WTC11 (cell line): ENCODE data around the gene STK32A. TPM values are rescaled to one million over a fixed set of nuclear protein-coding genes. Genes with fewer than 3 reads are reported as not detected.
A peak's percentile ranks its signal among the peaks of the same experiment; 100 is the strongest.

Source experiments
- ATAC-seq: fragments of 200-7000 bp; cut with Tn5 transposase; 2 replicates; pipeline ENCODE4 v1.10.0; 2021; ENCODE audit warnings: mild to moderate bottlenecking, moderate library complexity
- CTCF ChIA-PET: fragments of 300-600 bp; sonication (Branson Sonifier 250); formaldehyde crosslinking; loops from one replicate; lab custom pipeline; 2021; ENCODE audit warnings: antibody characterized with exemption; lab: Charles Lee
- POLR2A ChIA-PET: fragments of 350-600 bp; sonication (Branson Sonifier 250); formaldehyde crosslinking; loops from one replicate; lab custom pipeline; 2021; ENCODE audit warnings: antibody characterized with exemption; lab: Charles Lee
- DNase-seq: peaks from one replicate; pipeline ENCODE4 v3.0.0; 2021; ENCODE audit warnings: low spot score
- H3K27ac Mint-ChIP-seq: 2 replicates; pipeline ENCODE4 v1.8.0; 2021; ENCODE audit warnings: mixed read lengths
- H3K27me3 Mint-ChIP-seq: 2 replicates; pipeline ENCODE4 v1.8.0; 2021; ENCODE audit warnings: low read depth, mild to moderate bottlenecking, moderate library complexity, mixed read lengths
- H3K36me3 Mint-ChIP-seq: 2 replicates; pipeline ENCODE4 v1.8.0; 2021; ENCODE audit warnings: mixed read lengths
- H3K4me1 Mint-ChIP-seq: 2 replicates; pipeline ENCODE4 v1.8.0; 2022; ENCODE audit warnings: mixed read lengths
- H3K4me3 Mint-ChIP-seq: 2 replicates; pipeline ENCODE4 v1.8.0; 2021; ENCODE audit warnings: mild to moderate bottlenecking, moderate library complexity, mixed read lengths
- H3K9me3 Mint-ChIP-seq: 2 replicates; pipeline ENCODE4 v1.8.0; 2021; ENCODE audit warnings: mixed read lengths
- CBFB ChIP-seq: sonication (generic); formaldehyde crosslinking; IDR thresholded peaks from 2 replicates; pipeline ENCODE4 v1.8.1; 2022; ENCODE audit warnings: mild to moderate bottlenecking, low read depth, missing genetic modification reagents
- ESRRA ChIP-seq: sonication (generic); formaldehyde crosslinking; IDR thresholded peaks from 2 replicates; pipeline ENCODE4 v1.8.1; 2022; ENCODE audit warnings: mild to moderate bottlenecking, missing genetic modification reagents, borderline replicate concordance
- ETV6 ChIP-seq: sonication (generic); formaldehyde crosslinking; IDR thresholded peaks from 2 replicates; pipeline ENCODE4 v1.8.1; 2022; ENCODE audit warnings: mild to moderate bottlenecking, missing genetic modification reagents
- FOXK1 ChIP-seq: sonication (generic); formaldehyde crosslinking; IDR thresholded peaks from 2 replicates; pipeline ENCODE4 v1.8.0; 2022; ENCODE audit warnings: mild to moderate bottlenecking, moderate library complexity, missing genetic modification reagents
- GABPB1 ChIP-seq: sonication (generic); formaldehyde crosslinking; IDR thresholded peaks from 2 replicates; pipeline ENCODE4 v1.8.1; 2023; ENCODE audit warnings: mild to moderate bottlenecking, missing genetic modification reagents
- JAZF1 ChIP-seq: fragments of 250-450 bp; sonication (Bioruptor Pico); IDR thresholded peaks from 2 replicates; pipeline ENCODE4 v1.9.0; 2021; ENCODE audit warnings: moderate library complexity, mild to moderate bottlenecking, inconsistent platforms
- NFYB ChIP-seq: sonication (generic); formaldehyde crosslinking; conservative IDR thresholded peaks from 2 replicates; pipeline ENCODE4 v1.8.0; 2022; ENCODE audit warnings: low read depth, missing genetic modification reagents
- NR2C2 ChIP-seq: sonication (generic); formaldehyde crosslinking; IDR thresholded peaks from 2 replicates; pipeline ENCODE4 v1.8.0; 2022; ENCODE audit warnings: mild to moderate bottlenecking, missing genetic modification reagents
- NR3C1 ChIP-seq: sonication (generic); formaldehyde crosslinking; conservative IDR thresholded peaks from 2 replicates; pipeline ENCODE4 v1.8.1; 2023; ENCODE audit warnings: low read depth, mild to moderate bottlenecking, missing genetic modification reagents
- PRRX2 ChIP-seq: fragments of 250-450 bp; sonication (Bioruptor Pico); IDR thresholded peaks from 2 replicates; pipeline ENCODE4 v1.8.0; 2021; ENCODE audit warnings: mild to moderate bottlenecking
- RELA ChIP-seq: sonication (generic); formaldehyde crosslinking; IDR thresholded peaks from 2 replicates; pipeline ENCODE4 v1.8.1; 2022; ENCODE audit warnings: missing genetic modification reagents, mild to moderate bottlenecking, borderline replicate concordance
- ZNF219 ChIP-seq: sonication (generic); formaldehyde crosslinking; IDR thresholded peaks from 2 replicates; pipeline ENCODE4 v1.8.0; 2023; ENCODE audit warnings: missing genetic modification reagents, mild to moderate bottlenecking, borderline replicate concordance
- ZNF317 ChIP-seq: sonication (generic); formaldehyde crosslinking; IDR thresholded peaks from 2 replicates; pipeline ENCODE4 v1.8.1; 2023; ENCODE audit warnings: low read depth, mild to moderate bottlenecking, moderate library complexity, missing genetic modification reagents, borderline replicate concordance
- total RNA-seq: library from RNA; stranded (reverse); gene quantifications from 3 replicates; pipeline ENCODE4 v1.2.3, GENCODE V29; 2021
- TF ChIP-seq, protein P1 (sequence below): fragments of 250-450 bp; sonication (Bioruptor Pico); IDR thresholded peaks from 2 replicates; pipeline ENCODE4 v1.9.0; 2021; ENCODE audit warnings: mild to moderate bottlenecking
- TF ChIP-seq, protein P2 (sequence below): sonication (generic); formaldehyde crosslinking; IDR thresholded peaks from 2 replicates; pipeline ENCODE4 v1.8.1; 2023; ENCODE audit warnings: mild to moderate bottlenecking, missing genetic modification reagents
- TF ChIP-seq, protein P3 (sequence below): fragments of 250-450 bp; sonication (Bioruptor Pico); IDR thresholded peaks from 2 replicates; pipeline ENCODE4 v1.9.0; 2021; ENCODE audit warnings: mild to moderate bottlenecking, borderline replicate concordance

The STK32A gene
- total RNA-seq, 1 experiment from 2014 or later: 1.7 TPM

DNA sequence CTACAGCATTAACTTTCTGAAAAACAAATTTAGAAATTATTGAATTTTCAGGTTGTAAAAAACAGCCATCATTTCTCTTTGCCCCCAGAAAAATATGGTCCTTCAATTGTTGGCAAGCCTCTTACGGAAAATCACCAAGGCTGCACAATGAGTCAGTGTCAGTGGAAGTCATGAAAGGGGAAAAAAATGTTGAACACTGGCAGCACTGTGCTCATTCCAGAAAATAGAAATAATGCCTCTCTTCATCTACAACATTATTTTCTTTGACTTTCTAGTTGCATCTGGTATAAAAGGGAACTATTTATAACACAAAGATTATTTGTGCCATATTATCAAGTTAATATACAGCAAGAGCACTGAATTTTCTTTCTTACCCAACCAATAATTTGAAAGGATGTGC, 26.7 kb upstream of the STK32A start:
- no peak for TF ChIP-seq PRRX2 (CRISPR knock-in tag)
- no peak for TF ChIP-seq ZNF219
- TF ChIP-seq, protein P1, sequence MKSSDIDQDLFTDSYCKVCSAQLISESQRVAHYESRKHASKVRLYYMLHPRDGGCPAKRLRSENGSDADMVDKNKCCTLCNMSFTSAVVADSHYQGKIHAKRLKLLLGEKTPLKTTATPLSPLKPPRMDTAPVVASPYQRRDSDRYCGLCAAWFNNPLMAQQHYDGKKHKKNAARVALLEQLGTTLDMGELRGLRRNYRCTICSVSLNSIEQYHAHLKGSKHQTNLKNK (CRISPR knock-in tag): no peak
- TF ChIP-seq ZNF317: no peak
- no peak for TF ChIP-seq JAZF1 (CRISPR knock-in tag)
- TF ChIP-seq CBFB (CRISPR knock-in tag): no peak
- no peaks in the 10 kb centered on the region for H3K4me1 Mint-ChIP-seq
- ATAC-seq (no peak), DNase-seq (no peak)
- peaks cover 7% of the 10 kb centered on the region for H3K9me3 Mint-ChIP-seq
- H3K27me3 Mint-ChIP-seq: no peaks in the 10 kb centered on the region; the same call in 1 of the 2 replicates
- ChIA-PET CTCF (no interaction called here), POLR2A (no interaction called here)
- no peak overlapping the region for H3K27ac Mint-ChIP-seq
- no peaks in the 10 kb centered on the region for H3K36me3 Mint-ChIP-seq
- no peak overlapping the region for H3K4me3 Mint-ChIP-seq

DNA sequence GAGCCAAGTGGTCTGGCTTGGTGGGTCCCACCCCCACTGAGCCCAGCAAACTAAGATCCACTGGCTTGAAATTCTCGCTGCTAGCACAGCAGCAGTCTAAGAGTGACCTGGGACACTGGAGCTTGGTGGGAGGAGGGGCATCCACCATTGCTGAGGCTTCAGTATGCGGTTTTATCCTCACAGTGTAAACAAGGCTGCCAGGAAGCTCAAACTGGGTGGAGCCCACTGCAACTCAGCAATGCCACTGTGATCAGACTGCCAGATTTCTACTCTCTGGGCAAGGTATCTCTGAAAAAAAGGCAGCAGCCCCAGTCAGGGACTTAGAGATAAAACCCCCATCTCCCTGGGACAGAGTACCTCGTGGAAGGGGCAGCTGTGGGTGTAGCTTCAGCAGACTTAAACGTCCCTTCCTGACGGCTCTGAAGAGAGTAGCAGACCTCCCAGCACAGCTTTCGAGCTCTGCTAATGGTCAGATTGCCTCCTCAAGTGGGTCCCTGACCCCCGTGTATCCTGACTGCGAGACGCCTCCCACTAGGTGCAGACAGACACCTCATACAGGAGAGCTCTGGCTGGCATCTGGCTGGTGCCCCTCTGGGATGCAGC, 18.2 kb upstream of the STK32A start:
- no peaks in the 10 kb centered on the region for H3K36me3 Mint-ChIP-seq
- H3K4me1 Mint-ChIP-seq: peaks cover 14% of the 10 kb centered on the region
- TF ChIP-seq FOXK1 (CRISPR knock-in tag) (peak; percentile 63; the same call in 1 of the 2 replicates), RELA (no peak), NR3C1 (CRISPR knock-in tag) (no peak)
- peak; percentile 95 for ATAC-seq
- no peaks in the 10 kb centered on the region for H3K9me3 Mint-ChIP-seq
- ChIA-PET CTCF (interaction anchor here (0.7 to 2.1 kb wide), 7 partner anchors 8 to 360 kb away, joined by 3 to 13 read pairs (median 4); no protein-coding TSS in a partner anchor), POLR2A (interaction anchor here (0.9 kb wide), 1 partner anchor 237 kb away, joined by 3 read pairs; no protein-coding TSS in a partner anchor)
- H3K27ac Mint-ChIP-seq: no peak overlapping the region
- H3K4me3 Mint-ChIP-seq: no peak overlapping the region
- DNase-seq: peak; percentile 22
- H3K27me3 Mint-ChIP-seq: no peaks in the 10 kb centered on the region; the same call in 1 of the 2 replicates

DNA sequence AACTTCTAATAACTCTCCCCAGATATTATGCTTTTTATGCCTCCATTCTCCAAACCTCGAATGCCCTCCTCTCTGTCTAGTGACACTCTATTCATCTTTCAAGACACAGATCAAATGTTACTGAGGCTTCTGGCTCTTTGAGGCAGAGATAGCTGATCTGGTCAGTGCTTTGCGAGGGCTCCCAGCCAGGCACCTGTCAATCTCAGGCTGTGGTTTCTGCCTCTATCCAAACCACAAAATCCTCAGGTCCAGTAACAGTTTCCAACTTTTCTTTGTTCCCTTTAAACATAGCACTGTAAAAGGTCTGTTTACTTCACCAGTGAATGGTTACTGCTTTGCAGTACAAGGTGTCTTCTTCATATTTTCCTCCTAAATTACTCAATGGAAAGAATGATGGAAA, 11.5 kb upstream of the STK32A start:
- Mint-ChIP-seq H3K4me1 (peaks cover 13% of the 10 kb centered on the region), H3K9me3 (no peaks in the 10 kb centered on the region)
- no peak for TF ChIP-seq PRRX2 (CRISPR knock-in tag)
- TF ChIP-seq, protein P2, sequence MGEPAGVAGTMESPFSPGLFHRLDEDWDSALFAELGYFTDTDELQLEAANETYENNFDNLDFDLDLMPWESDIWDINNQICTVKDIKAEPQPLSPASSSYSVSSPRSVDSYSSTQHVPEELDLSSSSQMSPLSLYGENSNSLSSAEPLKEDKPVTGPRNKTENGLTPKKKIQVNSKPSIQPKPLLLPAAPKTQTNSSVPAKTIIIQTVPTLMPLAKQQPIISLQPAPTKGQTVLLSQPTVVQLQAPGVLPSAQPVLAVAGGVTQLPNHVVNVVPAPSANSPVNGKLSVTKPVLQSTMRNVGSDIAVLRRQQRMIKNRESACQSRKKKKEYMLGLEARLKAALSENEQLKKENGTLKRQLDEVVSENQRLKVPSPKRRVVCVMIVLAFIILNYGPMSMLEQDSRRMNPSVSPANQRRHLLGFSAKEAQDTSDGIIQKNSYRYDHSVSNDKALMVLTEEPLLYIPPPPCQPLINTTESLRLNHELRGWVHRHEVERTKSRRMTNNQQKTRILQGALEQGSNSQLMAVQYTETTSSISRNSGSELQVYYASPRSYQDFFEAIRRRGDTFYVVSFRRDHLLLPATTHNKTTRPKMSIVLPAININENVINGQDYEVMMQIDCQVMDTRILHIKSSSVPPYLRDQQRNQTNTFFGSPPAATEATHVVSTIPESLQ (CRISPR knock-in tag): no peak
- TF ChIP-seq, protein P3, sequence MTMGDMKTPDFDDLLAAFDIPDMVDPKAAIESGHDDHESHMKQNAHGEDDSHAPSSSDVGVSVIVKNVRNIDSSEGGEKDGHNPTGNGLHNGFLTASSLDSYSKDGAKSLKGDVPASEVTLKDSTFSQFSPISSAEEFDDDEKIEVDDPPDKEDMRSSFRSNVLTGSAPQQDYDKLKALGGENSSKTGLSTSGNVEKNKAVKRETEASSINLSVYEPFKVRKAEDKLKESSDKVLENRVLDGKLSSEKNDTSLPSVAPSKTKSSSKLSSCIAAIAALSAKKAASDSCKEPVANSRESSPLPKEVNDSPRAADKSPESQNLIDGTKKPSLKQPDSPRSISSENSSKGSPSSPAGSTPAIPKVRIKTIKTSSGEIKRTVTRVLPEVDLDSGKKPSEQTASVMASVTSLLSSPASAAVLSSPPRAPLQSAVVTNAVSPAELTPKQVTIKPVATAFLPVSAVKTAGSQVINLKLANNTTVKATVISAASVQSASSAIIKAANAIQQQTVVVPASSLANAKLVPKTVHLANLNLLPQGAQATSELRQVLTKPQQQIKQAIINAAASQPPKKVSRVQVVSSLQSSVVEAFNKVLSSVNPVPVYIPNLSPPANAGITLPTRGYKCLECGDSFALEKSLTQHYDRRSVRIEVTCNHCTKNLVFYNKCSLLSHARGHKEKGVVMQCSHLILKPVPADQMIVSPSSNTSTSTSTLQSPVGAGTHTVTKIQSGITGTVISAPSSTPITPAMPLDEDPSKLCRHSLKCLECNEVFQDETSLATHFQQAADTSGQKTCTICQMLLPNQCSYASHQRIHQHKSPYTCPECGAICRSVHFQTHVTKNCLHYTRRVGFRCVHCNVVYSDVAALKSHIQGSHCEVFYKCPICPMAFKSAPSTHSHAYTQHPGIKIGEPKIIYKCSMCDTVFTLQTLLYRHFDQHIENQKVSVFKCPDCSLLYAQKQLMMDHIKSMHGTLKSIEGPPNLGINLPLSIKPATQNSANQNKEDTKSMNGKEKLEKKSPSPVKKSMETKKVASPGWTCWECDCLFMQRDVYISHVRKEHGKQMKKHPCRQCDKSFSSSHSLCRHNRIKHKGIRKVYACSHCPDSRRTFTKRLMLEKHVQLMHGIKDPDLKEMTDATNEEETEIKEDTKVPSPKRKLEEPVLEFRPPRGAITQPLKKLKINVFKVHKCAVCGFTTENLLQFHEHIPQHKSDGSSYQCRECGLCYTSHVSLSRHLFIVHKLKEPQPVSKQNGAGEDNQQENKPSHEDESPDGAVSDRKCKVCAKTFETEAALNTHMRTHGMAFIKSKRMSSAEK (CRISPR knock-in tag): no peak
- TF ChIP-seq ESRRA: no peak
- no peak for TF ChIP-seq GABPB1 (CRISPR knock-in tag)
- TF ChIP-seq NFYB (CRISPR knock-in tag): no peak
- TF ChIP-seq NR2C2 (CRISPR knock-in tag): no peak
- TF ChIP-seq ETV6: no peak
- TF ChIP-seq, all 79 proteins: peak for 0
- H3K27me3 Mint-ChIP-seq: no peaks in the 10 kb centered on the region
- H3K36me3 Mint-ChIP-seq: no peaks in the 10 kb centered on the region
- H3K27ac Mint-ChIP-seq: no peak overlapping the region
- no peak overlapping the region for H3K4me3 Mint-ChIP-seq
- CTCF ChIA-PET: interaction anchor here (0.6 to 3.9 kb wide), 10 partner anchors 12 to 681 kb away, joined by 3 to 75 read pairs (median 4); partner anchors contain the start of gene STK32A
- POLR2A ChIA-PET: no interaction called here
- ATAC-seq: no peak
- no peak for DNase-seq
